Keratinocyte (primary cell): Measurements from ENCODE around the gene ACSF3.

ENCODE experiments used
- EZH2 ChIP-seq: IDR thresholded peaks from one replicate; pipeline ENCODE4 v1.6.1; 2012; ENCODE audit warnings: inconsistent platforms, mild to moderate bottlenecking, low read length, moderate library complexity
- TF ChIP-seq, protein P1 (sequence below), 3 experiments: IDR thresholded peaks in 1 of 3; conservative IDR thresholded peaks in 1 of 3; optimal IDR thresholded peaks in 1 of 3; 2 replicates in 2 of 3; 3 replicates in 1 of 3; pipeline versions ENCODE3 to v1.5.1; 2011; ENCODE audit warnings: low read length in 3 of 3, mild to moderate bottlenecking in 3 of 3, moderate library complexity in 2 of 3, control low read depth in 1 of 3, inconsistent platforms in 1 of 3; ENCODE audit not compliant: insufficient read depth in 2 of 3; ENCODE audit errors: extremely low read depth in 1 of 3

DNA sequence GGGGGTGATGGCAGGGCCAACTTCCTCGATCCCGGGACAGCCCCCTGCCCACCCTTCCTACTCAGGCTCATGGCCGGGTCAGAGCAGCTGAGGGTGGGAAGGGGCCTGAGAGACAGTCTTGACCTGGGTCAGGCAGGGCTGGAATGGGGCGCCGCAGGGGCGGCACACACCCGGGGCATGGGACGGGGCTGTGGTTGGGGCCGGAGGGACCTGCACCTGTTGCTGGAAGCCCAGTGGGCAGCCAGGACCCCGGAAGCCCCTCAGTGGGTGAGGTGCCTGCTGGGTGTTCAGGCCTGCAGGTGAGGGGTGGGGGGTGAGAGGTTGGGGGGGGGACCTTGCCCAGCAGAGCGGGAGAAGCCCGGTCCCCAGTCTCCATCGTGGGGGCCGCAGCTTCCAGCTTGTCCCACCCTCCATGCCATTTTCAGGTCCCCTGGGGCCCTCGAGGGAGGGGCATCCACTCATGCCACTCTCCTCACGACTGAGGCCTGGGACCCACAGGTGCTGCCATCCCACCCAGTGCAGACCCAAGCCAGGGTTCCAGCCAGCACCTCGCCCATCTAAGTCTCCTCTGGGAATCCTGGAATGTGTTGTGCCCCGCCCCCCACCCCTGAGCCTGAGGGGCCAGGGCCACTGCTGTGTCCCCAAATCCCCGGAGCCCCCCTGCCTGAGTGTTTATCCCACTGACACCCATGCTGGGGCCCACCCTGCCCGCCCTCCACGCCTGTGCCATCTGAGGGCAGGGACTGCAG lies 43.4 kb upstream of the ACSF3 start:
- TF ChIP-seq, protein P1, sequence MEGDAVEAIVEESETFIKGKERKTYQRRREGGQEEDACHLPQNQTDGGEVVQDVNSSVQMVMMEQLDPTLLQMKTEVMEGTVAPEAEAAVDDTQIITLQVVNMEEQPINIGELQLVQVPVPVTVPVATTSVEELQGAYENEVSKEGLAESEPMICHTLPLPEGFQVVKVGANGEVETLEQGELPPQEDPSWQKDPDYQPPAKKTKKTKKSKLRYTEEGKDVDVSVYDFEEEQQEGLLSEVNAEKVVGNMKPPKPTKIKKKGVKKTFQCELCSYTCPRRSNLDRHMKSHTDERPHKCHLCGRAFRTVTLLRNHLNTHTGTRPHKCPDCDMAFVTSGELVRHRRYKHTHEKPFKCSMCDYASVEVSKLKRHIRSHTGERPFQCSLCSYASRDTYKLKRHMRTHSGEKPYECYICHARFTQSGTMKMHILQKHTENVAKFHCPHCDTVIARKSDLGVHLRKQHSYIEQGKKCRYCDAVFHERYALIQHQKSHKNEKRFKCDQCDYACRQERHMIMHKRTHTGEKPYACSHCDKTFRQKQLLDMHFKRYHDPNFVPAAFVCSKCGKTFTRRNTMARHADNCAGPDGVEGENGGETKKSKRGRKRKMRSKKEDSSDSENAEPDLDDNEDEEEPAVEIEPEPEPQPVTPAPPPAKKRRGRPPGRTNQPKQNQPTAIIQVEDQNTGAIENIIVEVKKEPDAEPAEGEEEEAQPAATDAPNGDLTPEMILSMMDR (optimal IDR thresholded peaks at IDR 0.05 in 1 of 3, IDR thresholded peaks at IDR 0.05 in 1 of 3, conservative IDR thresholded peaks at IDR 0.05 in 1 of 3; ENCODE audit: extremely low read depth in 1 of 3, insufficient read depth in 2 of 3, low read length in 3 of 3), result no peak
- no peak for TF ChIP-seq EZH2
